Measurements from ENCODE around the gene FMOD. TPM values are rescaled to one million over a fixed set of nuclear protein-coding genes. Genes with fewer than 3 reads are reported as not detected.

FMOD gene
- total RNA-seq (100 to 1,000 TPM; 204 to 353 TPM), polyA plus RNA-seq (100 to 1,000 TPM; 159 to 177 TPM)
- long read RNA-seq, donor 1, transcript FMOD-201 (3 exons, 3,310 nt), result major isoform, 172 of 703 reads
- long read RNA-seq, donor 1, partial matches to known transcripts, result 505 of 703 reads
- long read RNA-seq, donor 1, other reads (novel, unspliced or antisense), result 24 of 703 reads
- long read RNA-seq, donor 2, transcript FMOD-201 (3 exons, 3,310 nt), result major isoform, 93 of 364 reads
- long read RNA-seq, donor 2, partial matches to known transcripts, result 210 of 364 reads
- long read RNA-seq, donor 2, other reads (novel, unspliced or antisense), result 61 of 364 reads

DNA sequence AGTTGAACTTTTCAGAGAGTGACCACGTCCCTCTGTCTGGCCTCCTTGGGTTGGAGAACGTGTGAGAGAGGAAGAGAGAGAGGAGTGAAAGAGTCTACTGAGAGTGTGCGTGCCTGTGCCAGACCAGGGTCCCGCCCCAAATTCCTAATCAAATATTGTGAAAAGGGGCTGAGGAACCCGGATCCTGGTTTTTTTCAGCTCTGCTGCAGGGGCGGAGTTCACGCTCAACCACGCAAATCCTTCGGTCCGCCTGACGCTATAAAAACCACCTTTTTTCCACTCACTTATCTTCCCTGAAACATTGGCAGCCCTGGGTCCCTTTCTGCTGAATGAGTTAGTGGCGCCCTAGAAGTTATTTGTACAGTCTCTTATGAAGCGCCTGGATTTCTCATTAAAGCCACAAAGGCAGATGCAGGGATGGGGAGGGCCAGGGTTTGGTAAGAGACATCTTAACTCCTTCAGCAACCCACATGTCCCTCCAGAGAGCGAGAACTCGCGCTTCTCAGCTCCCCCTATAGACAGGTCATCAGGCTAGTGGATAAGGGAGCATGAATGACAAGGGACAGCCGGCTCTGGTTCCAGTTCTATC, at the start of gene FMOD:
Gene FMOD, minus strand, starts transcription at position 86 of the 589 bp plus-strand sequence. CDS start 2,852 bp downstream, outside the sequence.
- 0 to 3% methylated on average over 17 of the region's 17 CpGs for WGBS, 2 donors
- Histone ChIP-seq H3K27ac (ENCODE audit: low read depth in 1 of 2, low read length in 2 of 2) (peak within 1 kb of the TSS; percentile 62 to 77), H3K36me3 (ENCODE audit: control insufficient read depth in 1 of 2, insufficient read depth in 2 of 2, low read length in 1 of 2) (peaks cover 0 to 1% of the 10 kb centered on the region in 2 donors), H3K27me3 (ENCODE audit: control insufficient read depth in 1 of 2, insufficient read depth in 2 of 2, low read length in 1 of 2) (no peaks in the 10 kb centered on the region), H3K4me3 (ENCODE audit: low read length in 2 of 2) (peak within 1 kb of the TSS; percentile 28 to 50), H3K4me1 (ENCODE audit: control insufficient read depth in 1 of 2, insufficient read depth in 2 of 2, low read length in 2 of 2) (peaks cover 0 to 5% of the 10 kb centered on the region in 2 donors), H3K9me3 (ENCODE audit: control insufficient read depth, low read length) (no peaks in the 10 kb centered on the region)
- ATAC-seq (ENCODE audit: low FRiP score) (peak; percentile 83), DNase-seq (peak; percentile 82 to 85)
- intact Hi-C loops (cut with DNase I), result loop anchor here (2.0 to 5.0 kb wide), 2 partner anchors 46 to 58 kb away; no protein-coding TSS in a partner anchor

DNA sequence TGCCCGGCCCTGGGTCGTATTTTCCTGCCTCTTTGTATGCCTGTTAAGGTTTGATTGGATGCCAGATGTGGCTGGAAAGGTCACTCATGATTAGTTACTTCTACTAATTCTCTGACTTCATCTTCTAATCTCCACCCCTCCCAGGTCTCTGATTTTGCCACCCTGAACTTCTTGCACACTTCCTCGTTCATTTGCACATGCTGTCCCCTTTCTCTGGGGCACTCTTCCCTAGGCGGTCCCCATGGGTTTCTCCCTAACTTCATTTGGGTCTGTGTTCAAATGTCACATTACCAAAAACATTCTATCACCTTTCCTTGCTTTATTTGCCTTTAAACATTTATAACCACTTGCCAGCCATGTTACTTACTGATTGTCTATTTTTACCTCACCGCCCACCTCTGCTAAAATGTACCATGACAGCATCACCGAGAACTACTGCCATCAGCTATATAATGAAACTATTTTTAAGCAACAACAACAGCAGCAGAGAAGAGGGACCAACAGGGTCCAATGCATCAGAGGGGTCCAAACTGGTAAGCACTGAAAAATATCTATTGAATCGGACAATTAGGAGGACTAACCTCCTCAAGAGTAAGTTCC, 45.8 kb upstream of the FMOD start:
- ATAC-seq (ENCODE audit: low FRiP score) (no peak), DNase-seq (no peak)
- Histone ChIP-seq H3K4me1 (ENCODE audit: control insufficient read depth in 1 of 2, insufficient read depth in 2 of 2, low read length in 2 of 2) (no peaks in the 10 kb centered on the region), H3K27ac (ENCODE audit: low read depth in 1 of 2, low read length in 2 of 2) (no peak overlapping the region), H3K36me3 (ENCODE audit: control insufficient read depth in 1 of 2, insufficient read depth in 2 of 2, low read length in 1 of 2) (no peaks in the 10 kb centered on the region), H3K9me3 (ENCODE audit: control insufficient read depth, low read length) (no peaks in the 10 kb centered on the region), H3K4me3 (ENCODE audit: low read length in 2 of 2) (no peak overlapping the region), H3K27me3 (ENCODE audit: control insufficient read depth in 1 of 2, insufficient read depth in 2 of 2, low read length in 1 of 2) (no peaks in the 10 kb centered on the region)
- 79 to 86% methylated on average over 7 of the region's 7 CpGs for WGBS, 2 donors
- intact Hi-C loops (cut with DNase I), result loop anchor here in 1 of 2 donors (5.0 kb wide), 1 partner anchor 44 kb away; the partner anchor contains the start of gene FMOD

DNA sequence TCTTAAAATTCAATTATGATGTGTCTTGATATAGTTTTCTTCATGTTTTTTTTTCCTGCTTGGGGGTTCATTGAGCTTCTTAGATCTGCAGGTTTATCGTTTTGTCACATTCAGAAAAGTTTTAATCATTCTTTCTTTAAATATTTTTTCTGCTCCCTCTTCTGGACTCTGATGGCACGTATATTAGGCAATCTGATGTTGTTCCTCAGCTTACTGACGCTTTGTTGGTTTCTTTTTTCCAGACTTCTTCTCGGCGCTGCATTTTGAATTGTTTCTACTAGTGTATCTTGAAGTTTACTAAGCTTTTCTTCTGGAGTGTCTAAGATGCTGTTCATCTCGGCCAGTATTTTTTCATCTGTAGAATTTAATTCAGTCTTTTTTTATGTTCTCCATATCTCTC, 44.8 kb upstream of the FMOD start:
- Histone ChIP-seq H3K4me1 (ENCODE audit: control insufficient read depth in 1 of 2, insufficient read depth in 2 of 2, low read length in 2 of 2) (no peaks in the 10 kb centered on the region), H3K36me3 (ENCODE audit: control insufficient read depth in 1 of 2, insufficient read depth in 2 of 2, low read length in 1 of 2) (no peaks in the 10 kb centered on the region), H3K9me3 (ENCODE audit: control insufficient read depth, low read length) (no peaks in the 10 kb centered on the region), H3K27ac (ENCODE audit: low read depth in 1 of 2, low read length in 2 of 2) (no peak overlapping the region), H3K27me3 (ENCODE audit: control insufficient read depth in 1 of 2, insufficient read depth in 2 of 2, low read length in 1 of 2) (no peaks in the 10 kb centered on the region), H3K4me3 (ENCODE audit: low read length in 2 of 2) (no peak overlapping the region)
- 20 to 26% methylated on average over 6 of the region's 6 CpGs for WGBS, 2 donors
- no peak for DNase-seq
- intact Hi-C loops (cut with DNase I), result loop anchor here in 1 of 2 donors (5.0 kb wide), 1 partner anchor 43 kb away; the partner anchor contains the start of gene FMOD
- ATAC-seq (ENCODE audit: low FRiP score), result no peak

DNA sequence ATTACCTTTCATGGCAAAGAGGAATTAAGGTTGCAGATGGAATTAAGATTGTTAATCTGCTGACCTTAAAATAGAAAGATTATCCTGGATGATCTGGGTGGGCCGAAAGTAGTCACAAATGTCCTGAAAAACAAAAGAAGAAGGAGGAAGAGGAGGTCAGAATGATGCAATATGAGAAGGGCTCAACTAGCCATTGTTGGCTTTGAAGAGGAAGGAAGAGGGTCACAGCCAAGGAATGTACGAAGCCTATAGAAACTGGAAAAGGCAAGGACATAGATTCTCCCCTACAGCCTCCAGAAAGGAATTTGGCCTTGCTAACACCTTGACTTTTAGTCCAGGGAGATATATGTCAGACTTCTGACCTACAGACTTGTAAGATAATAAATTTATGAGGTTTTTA, 39.4 kb upstream of the FMOD start:
- H3K9me3 ChIP-seq (ENCODE audit: control insufficient read depth, low read length), result no peaks in the 10 kb centered on the region
- no peak overlapping the region for H3K4me3 ChIP-seq (ENCODE audit: low read length in 2 of 2)
- H3K36me3 ChIP-seq (ENCODE audit: control insufficient read depth in 1 of 2, insufficient read depth in 2 of 2, low read length in 1 of 2), result no peaks in the 10 kb centered on the region
- H3K4me1 ChIP-seq (ENCODE audit: control insufficient read depth in 1 of 2, insufficient read depth in 2 of 2, low read length in 2 of 2), result no peaks in the 10 kb centered on the region
- intact Hi-C loops (cut with DNase I), result no loop called here
- no peak for ATAC-seq (ENCODE audit: low FRiP score)
- no peak for DNase-seq
- H3K27ac ChIP-seq (ENCODE audit: low read depth in 1 of 2, low read length in 2 of 2), result no peak overlapping the region
- WGBS, 2 donors, result 83 to 84% methylated on average over 2 of the region's 2 CpGs
- H3K27me3 ChIP-seq (ENCODE audit: control insufficient read depth in 1 of 2, insufficient read depth in 2 of 2, low read length in 1 of 2), result no peaks in the 10 kb centered on the region

DNA sequence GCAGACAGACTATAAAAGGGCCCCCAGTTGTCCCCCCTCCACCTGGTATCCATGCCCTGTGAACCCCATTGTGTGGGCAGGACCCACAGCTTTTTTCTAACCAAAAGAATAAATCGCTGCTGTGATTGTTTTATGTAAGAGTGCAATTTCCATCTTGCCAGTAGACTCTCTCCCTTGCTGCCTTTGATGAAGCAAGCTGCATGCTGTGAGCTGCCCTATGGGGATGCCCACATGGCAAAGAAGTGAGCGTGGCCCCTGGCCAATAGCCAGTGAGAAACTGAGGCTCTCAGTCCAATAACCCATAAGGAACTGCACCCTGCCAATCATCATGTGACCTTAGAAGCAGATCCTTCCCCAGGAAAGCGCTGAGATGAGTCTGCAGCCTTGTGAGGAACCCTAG, 37.8 kb upstream of the FMOD start:
- WGBS, 2 donors, result 86 to 94% methylated on average over 3 of the region's 3 CpGs
- H3K4me3 ChIP-seq (ENCODE audit: low read length in 2 of 2), result no peak overlapping the region
- no peaks in the 10 kb centered on the region for H3K27me3 ChIP-seq (ENCODE audit: control insufficient read depth in 1 of 2, insufficient read depth in 2 of 2, low read length in 1 of 2)
- H3K9me3 ChIP-seq (ENCODE audit: control insufficient read depth, low read length), result no peaks in the 10 kb centered on the region
- H3K36me3 ChIP-seq (ENCODE audit: control insufficient read depth in 1 of 2, insufficient read depth in 2 of 2, low read length in 1 of 2), result no peaks in the 10 kb centered on the region
- DNase-seq (no peak), ATAC-seq (ENCODE audit: low FRiP score) (no peak)
- no peak overlapping the region for H3K27ac ChIP-seq (ENCODE audit: low read depth in 1 of 2, low read length in 2 of 2)
- intact Hi-C loops (cut with DNase I), result no loop called here
- no peaks in the 10 kb centered on the region for H3K4me1 ChIP-seq (ENCODE audit: control insufficient read depth in 1 of 2, insufficient read depth in 2 of 2, low read length in 2 of 2)

DNA sequence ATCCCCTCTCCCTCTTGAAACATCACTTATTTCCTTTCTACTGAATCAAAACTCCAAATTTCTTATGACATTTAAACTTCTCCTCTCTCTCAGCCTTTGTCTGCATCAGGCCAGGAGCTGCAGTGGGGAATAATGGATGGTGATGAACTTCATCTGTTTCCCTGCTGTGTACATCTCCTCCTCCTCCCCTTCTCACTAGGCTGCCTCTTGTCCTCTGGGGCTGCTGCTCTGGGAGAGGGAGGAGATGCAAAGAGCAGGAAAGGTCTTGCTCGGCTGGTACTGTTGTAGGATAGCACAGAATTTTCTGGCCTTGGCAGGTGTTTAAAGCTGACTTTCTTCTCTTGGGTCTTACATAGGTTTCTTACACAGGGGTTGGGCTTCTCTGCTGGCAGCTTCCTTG, 31.1 kb upstream of the FMOD start:
- 54 to 100% methylated on average over 1 of the region's 1 CpG for WGBS, 2 donors
- no peaks in the 10 kb centered on the region for H3K36me3 ChIP-seq (ENCODE audit: control insufficient read depth in 1 of 2, insufficient read depth in 2 of 2, low read length in 1 of 2)
- no peak for ATAC-seq (ENCODE audit: low FRiP score)
- peaks cover 3 to 7% of the 10 kb centered on the region in 2 donors for H3K4me1 ChIP-seq (ENCODE audit: control insufficient read depth in 1 of 2, insufficient read depth in 2 of 2, low read length in 2 of 2)
- intact Hi-C loops (cut with DNase I), result loop anchor here in 1 of 2 donors (5.0 kb wide), 1 partner anchor 60 kb away; no protein-coding TSS in a partner anchor
- H3K9me3 ChIP-seq (ENCODE audit: control insufficient read depth, low read length), result no peaks in the 10 kb centered on the region
- H3K4me3 ChIP-seq (ENCODE audit: low read length in 2 of 2), result no peak overlapping the region
- no peak overlapping the region for H3K27ac ChIP-seq (ENCODE audit: low read depth in 1 of 2, low read length in 2 of 2)
- DNase-seq, result no peak
- H3K27me3 ChIP-seq (ENCODE audit: control insufficient read depth in 1 of 2, insufficient read depth in 2 of 2, low read length in 1 of 2), result no peaks in the 10 kb centered on the region

DNA sequence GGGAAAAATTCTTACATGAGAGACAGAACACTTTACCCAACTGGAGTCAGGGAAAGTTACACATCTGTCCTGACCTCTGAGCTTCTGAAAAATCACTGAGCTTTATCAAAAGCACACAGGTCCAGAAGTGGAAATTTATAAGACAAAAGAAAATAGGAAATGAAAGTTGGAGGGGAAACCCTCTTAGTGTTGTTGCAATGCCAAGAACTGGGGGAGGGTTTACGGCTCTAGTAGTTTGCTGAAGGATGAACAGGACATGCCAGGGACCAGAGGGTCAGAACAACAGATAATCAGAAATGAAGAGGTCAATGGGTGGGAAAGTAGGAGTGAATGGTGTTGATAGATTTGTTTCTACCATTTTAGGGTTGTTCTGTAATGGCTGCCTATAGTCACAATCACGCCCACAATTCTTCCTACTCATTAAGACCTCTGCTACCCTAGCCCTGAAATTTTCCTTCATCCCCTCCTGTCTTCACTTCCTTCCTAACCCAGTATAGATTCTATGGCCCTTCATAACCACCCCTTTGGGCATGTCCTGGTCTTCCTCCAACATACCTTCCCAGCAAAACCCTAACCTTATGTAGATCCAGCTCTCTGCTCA, 30.3 kb upstream of the FMOD start:
- H3K4me1 ChIP-seq (ENCODE audit: control insufficient read depth in 1 of 2, insufficient read depth in 2 of 2, low read length in 2 of 2), result peaks cover 3 to 7% of the 10 kb centered on the region in 2 donors
- no peaks in the 10 kb centered on the region for H3K27me3 ChIP-seq (ENCODE audit: control insufficient read depth in 1 of 2, insufficient read depth in 2 of 2, low read length in 1 of 2)
- DNase-seq, result no peak
- WGBS, 2 donors, result 75 to 76% methylated on average over 2 of the region's 2 CpGs
- no peaks in the 10 kb centered on the region for H3K36me3 ChIP-seq (ENCODE audit: control insufficient read depth in 1 of 2, insufficient read depth in 2 of 2, low read length in 1 of 2)
- no peaks in the 10 kb centered on the region for H3K9me3 ChIP-seq (ENCODE audit: control insufficient read depth, low read length)
- ATAC-seq (ENCODE audit: low FRiP score), result peak; percentile 27
- intact Hi-C loops (cut with DNase I), result loop anchor here in 1 of 2 donors (5.0 kb wide), 1 partner anchor 61 kb away; no protein-coding TSS in a partner anchor
- H3K4me3 ChIP-seq (ENCODE audit: low read length in 2 of 2), result no peak overlapping the region
- H3K27ac ChIP-seq (ENCODE audit: low read depth in 1 of 2, low read length in 2 of 2), result peak overlapping the region in 1 of 2 donors; percentile 64

DNA sequence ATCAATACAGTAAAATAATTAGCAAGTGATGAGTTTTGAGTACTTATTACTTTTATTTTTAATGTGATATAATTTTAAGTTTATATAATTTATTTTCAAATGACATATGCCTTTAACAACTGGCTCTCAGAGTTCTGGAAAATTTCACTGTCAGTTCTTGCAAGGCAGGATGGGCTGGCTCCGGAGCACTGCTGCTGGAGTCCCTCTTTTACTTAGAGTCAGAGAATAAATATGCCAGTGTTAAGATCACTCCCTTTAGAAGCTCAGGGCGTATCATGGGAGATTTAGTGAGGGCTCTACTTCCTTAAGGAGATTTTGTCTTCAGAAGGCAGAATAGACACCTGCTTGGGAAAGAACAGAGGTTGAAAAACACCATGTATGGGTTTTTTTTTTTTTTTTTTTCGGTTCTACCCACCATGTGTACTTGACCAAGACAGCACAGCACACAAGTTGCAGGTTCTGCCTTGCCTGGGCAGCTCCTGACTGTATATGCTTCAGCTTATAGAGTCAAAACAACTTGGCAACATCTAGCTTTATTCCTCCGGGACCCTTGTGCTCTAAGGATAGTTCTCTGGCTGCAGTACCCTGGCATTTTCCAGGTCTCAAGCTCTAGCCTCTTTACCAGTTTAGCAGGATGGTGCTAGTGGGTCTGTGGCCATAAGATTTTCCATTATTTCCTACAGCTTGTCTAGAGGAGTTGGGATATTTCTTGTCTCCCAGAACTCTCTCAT, 29.7 kb upstream of the FMOD start:
- Histone ChIP-seq H3K4me3 (ENCODE audit: low read length in 2 of 2) (no peak overlapping the region), H3K4me1 (ENCODE audit: control insufficient read depth in 1 of 2, insufficient read depth in 2 of 2, low read length in 2 of 2) (peaks cover 3 to 7% of the 10 kb centered on the region in 2 donors), H3K27ac (ENCODE audit: low read depth in 1 of 2, low read length in 2 of 2) (peak overlapping the region; percentile 9 to 64), H3K36me3 (ENCODE audit: control insufficient read depth in 1 of 2, insufficient read depth in 2 of 2, low read length in 1 of 2) (no peaks in the 10 kb centered on the region), H3K9me3 (ENCODE audit: control insufficient read depth, low read length) (no peaks in the 10 kb centered on the region), H3K27me3 (ENCODE audit: control insufficient read depth in 1 of 2, insufficient read depth in 2 of 2, low read length in 1 of 2) (no peaks in the 10 kb centered on the region)
- ATAC-seq (ENCODE audit: low FRiP score), result no peak
- intact Hi-C loops (cut with DNase I), result loop anchor here in 1 of 2 donors (5.0 kb wide), 1 partner anchor 62 kb away; no protein-coding TSS in a partner anchor
- no peak for DNase-seq
- WGBS, 2 donors, result 41 to 48% methylated on average over 4 of the region's 4 CpGs

Measured in aorta (tissue), 5 donors.